WI38 (cell line): Measurements from ENCODE around the gene XBP1.

Experiments
- H3K4me3 ChIP-seq: 2 replicates; pipeline ENCODE4 v1.5.1; 2011; ENCODE audit warnings: low read depth, mild to moderate bottlenecking, control low read depth, low read length
- TF ChIP-seq, protein P1 (sequence below): IDR thresholded peaks from 2 replicates; pipeline ENCODE4 v1.5.1; 2012; ENCODE audit warnings: low read depth, mild to moderate bottlenecking, control low read depth, low read length

Gene XBP1

DNA sequence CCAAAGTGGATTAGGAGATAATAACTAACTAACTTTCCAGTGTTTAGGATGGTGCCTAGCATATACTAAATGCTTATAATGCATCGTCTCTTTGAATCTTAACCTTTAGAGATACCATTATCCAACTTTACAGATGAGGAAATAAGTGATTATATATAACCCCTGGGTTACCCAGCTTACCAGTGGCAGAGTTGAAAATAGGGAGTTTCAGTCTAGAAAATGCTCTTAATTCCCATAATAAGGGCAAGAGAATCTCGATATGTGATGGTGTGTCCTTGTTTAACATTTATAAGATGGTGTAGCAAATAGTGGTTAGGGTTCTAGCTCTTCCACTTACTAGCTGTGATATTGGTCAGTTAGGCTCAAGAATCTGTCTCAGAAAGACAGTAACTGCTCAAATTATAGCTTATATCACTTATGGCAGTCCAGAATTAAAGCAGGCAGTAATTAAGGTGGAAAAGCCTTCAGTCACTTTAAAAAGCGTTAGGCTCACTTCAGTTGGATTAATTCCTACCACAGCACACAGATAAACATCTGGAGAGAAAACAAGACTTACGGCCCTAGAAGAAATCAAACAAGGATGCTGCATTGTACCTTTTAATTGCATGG is 6.3 kb downstream of the XBP1 start:
- H3K4me3 ChIP-seq: no peak overlapping the region
- TF ChIP-seq, protein P1, sequence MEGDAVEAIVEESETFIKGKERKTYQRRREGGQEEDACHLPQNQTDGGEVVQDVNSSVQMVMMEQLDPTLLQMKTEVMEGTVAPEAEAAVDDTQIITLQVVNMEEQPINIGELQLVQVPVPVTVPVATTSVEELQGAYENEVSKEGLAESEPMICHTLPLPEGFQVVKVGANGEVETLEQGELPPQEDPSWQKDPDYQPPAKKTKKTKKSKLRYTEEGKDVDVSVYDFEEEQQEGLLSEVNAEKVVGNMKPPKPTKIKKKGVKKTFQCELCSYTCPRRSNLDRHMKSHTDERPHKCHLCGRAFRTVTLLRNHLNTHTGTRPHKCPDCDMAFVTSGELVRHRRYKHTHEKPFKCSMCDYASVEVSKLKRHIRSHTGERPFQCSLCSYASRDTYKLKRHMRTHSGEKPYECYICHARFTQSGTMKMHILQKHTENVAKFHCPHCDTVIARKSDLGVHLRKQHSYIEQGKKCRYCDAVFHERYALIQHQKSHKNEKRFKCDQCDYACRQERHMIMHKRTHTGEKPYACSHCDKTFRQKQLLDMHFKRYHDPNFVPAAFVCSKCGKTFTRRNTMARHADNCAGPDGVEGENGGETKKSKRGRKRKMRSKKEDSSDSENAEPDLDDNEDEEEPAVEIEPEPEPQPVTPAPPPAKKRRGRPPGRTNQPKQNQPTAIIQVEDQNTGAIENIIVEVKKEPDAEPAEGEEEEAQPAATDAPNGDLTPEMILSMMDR: no peak

DNA sequence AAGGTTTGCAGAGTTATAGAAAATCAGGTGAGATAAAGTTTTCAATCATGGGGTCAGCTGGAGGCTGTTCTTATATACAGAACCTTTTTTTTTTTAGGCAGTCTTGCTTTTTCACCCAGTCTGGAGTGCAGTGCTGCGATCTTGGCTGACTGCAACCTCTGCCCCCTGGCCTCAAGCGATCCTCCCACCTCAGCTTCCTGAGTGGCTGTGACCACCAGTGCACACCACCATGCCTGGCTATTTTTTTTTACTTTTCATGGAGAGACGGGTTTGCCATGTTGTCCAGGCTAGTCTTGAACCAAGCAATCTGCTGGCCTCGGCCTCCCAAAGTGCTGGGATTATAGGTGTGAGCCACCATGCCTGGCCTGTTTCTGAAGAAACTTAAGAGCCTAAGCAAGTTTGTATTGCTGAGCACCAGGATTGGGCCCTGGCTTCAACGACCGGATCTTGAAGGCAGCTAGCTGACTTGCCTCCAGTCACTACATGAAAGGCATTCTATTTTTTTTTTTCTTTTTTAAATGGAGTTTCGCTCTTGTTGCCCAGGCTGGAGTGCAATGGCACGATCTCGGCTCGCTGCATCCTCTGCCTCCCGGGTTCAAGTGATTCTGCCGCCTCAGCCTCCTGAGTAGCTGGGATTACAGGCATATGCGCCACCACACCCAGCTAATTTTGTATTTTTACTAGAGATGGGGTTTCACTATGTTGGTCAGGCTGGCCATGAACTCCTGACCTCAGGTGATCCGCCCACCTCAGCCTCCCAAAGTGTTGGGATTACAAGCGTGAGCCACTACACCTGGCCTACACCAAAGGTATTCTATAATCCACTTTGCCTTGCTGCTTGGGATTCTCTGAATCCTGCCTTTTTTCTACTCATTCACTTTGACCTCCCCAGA is 7.6 kb downstream of the XBP1 start:
- TF ChIP-seq, protein P1: no peak
- H3K4me3 ChIP-seq: no peak overlapping the region

DNA sequence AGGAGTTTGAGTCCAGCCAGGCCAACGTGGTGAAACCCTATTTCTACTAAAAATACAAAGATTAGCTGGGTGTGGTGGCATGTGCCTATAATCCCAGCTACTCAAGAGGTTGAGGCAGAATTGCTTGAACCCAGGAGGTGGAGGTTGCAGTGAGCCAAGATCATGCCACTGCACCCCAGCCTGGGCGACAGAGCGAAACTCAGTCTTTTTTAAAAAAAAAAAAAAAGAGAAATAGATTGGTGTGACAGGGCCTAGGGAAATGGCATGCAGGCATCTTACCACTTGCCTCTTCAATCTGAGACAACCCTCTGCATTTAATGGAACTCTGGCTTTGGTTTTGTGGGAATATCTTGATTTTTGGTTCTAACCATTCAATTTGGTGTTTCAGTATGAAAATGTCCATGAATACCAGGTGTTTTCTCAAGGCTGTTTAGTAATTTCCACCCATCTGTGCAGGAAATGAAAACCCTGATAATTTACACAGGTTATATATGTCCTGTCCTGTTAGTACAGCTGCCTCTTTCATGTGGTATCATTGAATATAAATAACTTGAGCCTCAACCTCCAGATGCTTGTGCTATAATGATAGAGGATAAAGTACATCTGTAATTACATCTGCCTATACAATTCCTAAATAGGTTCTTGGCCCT is 8.4 kb downstream of the XBP1 start:
- H3K4me3 ChIP-seq: no peak overlapping the region
- TF ChIP-seq, protein P1: no peak

DNA sequence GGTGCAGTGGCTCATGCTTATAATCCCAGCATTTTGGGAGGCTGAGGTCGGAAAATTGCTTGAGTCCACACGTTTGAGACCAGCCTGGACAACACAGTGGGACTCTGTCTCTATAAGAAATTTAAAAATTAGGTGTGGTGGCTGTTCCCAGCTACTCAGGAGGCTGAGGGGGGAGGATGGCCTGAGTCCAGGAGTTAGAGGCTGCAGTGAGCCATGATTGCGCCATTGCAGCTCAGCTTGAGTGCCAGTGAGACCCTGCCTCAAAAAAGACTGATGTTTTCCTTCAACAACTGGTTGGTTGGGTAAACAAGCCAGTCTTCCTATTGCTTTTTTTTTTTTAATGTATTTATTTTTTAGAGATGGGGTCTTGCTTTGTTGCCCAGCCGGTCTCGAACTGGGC is 9.2 kb downstream of the XBP1 start:
- TF ChIP-seq, protein P1: no peak
- H3K4me3 ChIP-seq: no peak overlapping the region

DNA sequence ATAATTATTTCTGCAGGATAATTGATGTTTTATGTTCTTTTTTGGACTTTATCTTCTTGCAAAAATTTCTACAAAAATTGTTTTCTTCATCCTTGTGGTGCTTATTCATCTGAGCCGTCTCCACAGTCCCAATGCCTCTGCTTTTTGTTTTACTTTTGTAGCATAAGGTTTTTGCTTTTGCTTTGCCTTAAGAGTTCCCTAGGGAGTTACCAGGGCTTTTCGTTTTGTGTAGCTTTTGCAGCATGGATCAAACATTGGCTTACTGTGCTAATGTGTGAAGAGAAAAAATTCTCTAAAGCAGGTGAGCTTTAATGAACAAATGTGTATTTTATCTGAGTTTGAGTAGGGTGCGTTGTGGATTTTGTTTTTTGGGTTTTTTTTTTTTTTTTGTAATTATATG is 11.8 kb downstream of the XBP1 start:
- H3K4me3 ChIP-seq: no peak overlapping the region
- TF ChIP-seq, protein P1: no peak

DNA sequence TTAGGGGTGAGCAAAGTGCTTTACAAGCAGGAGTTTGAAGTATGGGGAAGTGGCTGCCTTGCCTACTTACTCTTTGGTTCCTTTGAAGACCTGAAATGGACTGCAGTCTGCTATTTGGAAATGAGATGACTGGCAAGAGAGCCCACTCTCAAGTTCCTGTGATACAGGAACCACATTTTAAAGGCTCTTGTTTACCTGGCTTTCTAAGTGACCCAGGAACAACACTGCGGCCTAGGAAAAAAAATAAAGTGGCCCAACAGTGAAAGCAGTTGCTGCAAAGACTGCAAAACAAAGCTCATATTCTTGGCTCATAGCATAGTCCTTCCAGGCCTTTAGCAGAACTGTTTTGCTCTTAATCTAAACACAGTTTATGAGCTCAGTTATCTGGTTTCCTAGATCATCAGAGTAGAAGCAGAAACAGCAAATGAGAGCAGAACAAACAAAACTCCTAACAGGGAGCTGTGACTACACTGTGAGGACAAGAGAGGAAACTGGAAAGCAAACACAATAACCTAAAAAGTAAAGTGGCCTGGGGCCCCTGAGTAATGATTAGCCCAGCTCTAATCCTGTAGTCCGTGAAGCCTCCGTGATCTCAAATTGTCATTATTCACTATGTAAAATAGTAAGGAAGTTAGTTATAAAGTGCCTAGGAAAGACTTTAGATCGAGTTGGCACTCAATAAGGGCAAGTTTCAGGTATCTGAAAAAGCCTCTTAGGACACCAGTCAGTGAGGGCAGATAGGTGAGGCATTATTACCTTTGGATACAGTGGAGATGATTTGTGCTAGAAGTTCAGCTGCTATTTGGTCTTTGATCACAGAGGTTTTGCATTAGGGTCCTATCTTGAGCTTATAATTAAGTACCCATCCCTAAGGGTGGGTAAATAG is 16.3 kb downstream of the XBP1 start:
- H3K4me3 ChIP-seq: no peak overlapping the region
- TF ChIP-seq, protein P1: no peak
